ENCODE measurements around the gene FAM193B.

FAM193B gene

DNA sequence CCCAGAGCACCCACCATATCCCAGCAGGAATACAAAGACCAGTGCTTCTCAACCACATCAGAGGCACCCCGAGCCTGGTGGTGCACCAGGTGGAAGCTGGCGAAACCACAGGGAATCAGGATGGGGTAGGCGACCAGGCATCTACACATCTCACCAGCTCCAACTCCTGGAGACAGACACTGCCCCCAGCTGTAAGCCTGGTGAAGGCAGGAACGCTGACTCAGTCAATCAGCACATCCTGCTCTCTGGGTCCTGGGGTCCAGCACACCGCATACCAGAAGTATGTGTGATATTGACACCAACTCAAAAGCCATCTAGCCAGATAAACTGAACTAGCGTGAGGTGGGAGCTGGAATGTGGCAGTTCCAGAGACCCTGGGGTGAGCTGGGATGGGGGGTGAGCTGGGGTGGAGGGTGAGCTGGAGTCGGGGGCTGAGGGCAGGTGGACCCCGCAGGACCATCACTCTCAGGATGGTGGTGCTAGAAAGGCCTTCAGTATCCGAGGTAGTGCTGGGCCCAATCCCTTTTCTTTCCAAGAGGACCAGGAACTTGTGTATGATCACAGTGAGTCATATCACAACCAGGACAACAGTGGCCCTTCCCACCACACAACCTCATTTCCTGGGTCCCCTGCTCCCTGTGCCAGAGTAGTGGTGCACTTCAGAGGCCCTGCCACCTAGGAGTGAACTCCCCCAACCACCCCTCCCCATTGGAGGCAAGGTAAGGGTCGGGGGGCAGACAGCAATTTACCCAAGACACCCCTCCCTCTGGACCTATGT, 83.4 kb downstream of the FAM193B start:
- DNase-seq (ENCODE audit: low read depth), result no peak

Measured in amniotic epithelial cell (primary cell).